ENCODE data around the gene TMEM53.

- TF ChIP-seq POLR2AphosphoS5 (IDR thresholded peaks at IDR 0.05; ENCODE audit: low read depth, low read length) (no peak), CTCF (IDR thresholded peaks at IDR 0.05) (no peak), TCF7L2 (IDR thresholded peaks at IDR 0.05; ENCODE audit: low read depth, low read length) (no peak)
These were observed 52.4 kb downstream of the TMEM53 start for GRCh38 chr1:44621841-44622286.
